ENCODE results near the gene CERS2. TPM values are rescaled to one million over a fixed set of nuclear protein-coding genes. Genes with fewer than 3 reads are reported as not detected.

CERS2 gene
- total and polyA plus RNA-seq, 2 of the 13 experiments (the other 11 are each of a cell fraction or from before 2014, with no cell fraction given) = 269 to 298 TPM

GRCh38 chr1:150973258-150973835, 1.3 kb downstream of the CERS2 start (continued):
- TF ChIP-seq BCL6 (CRISPR knock-in tag; IDR thresholded peaks at IDR 0.05) (0 out of 2 replicates have a peak, but pooled peaks have one; percentile 4), ZNF430 (CRISPR knock-in tag; IDR thresholded peaks at IDR 0.05) (0 out of 2 replicates have a peak, but pooled peaks have one; percentile 51), ZNF644 (CRISPR knock-in tag; IDR thresholded peaks at IDR 0.05; ENCODE audit: low read depth) (0 out of 2 replicates have a peak, but pooled peaks have one; percentile 45), ZNF414 (CRISPR knock-in tag; IDR thresholded peaks at IDR 0.05) (0 out of 2 replicates have a peak, but pooled peaks have one; percentile 34), MAZ (IDR thresholded peaks at IDR 0.05; ENCODE audit: borderline replicate concordance, low read depth, low read length) (no peak), MAZ (CRISPR knock-in tag; IDR thresholded peaks at IDR 0.05; ENCODE audit: low read depth) (peak; percentile 65; the same call in 1 of the 2 replicates), ZNF687 (CRISPR knock-in tag; IDR thresholded peaks at IDR 0.05) (peak; percentile 67), ZFX (CRISPR knock-in tag; IDR thresholded peaks at IDR 0.05; ENCODE audit: low read depth) (0 out of 2 replicates have a peak, but pooled peaks have one; percentile 12), ZBTB26 (CRISPR knock-in tag; IDR thresholded peaks at IDR 0.05; ENCODE audit: borderline replicate concordance) (0 out of 2 replicates have a peak, but pooled peaks have one; percentile 29), SMAD3 (CRISPR knock-in tag; IDR thresholded peaks at IDR 0.05) (0 out of 2 replicates have a peak, but pooled peaks have one; percentile 7), JARID2 (CRISPR knock-in tag; IDR thresholded peaks at IDR 0.05; ENCODE audit: insufficient replicate concordance) (no peak), MEF2D (CRISPR knock-in tag; IDR thresholded peaks at IDR 0.05) (no peak), ZBTB39 (CRISPR knock-in tag; IDR thresholded peaks at IDR 0.05) (0 out of 2 replicates have a peak, but pooled peaks have one; percentile 32), ZMYM3 (CRISPR knock-in tag; IDR thresholded peaks at IDR 0.05) (no peak), HDAC2 (CRISPR knock-in tag; IDR thresholded peaks at IDR 0.05) (peak; percentile 14; the same call in 1 of the 2 replicates), ZNF3 (CRISPR knock-in tag; IDR thresholded peaks at IDR 0.05) (no peak)
